K562 (cell line): ENCODE measurements around the gene OBP2A. TPM values are rescaled to one million over a fixed set of nuclear protein-coding genes. Genes with fewer than 3 reads are reported as not detected.

ENCODE experiments used
- ATF3 ChIP-seq, 2 experiments: fragments of 450-650 bp in 1 of 2; sonication (generic) in 1 of 2; formaldehyde crosslinking in 1 of 2; IDR thresholded peaks in 1 of 2; conservative IDR thresholded peaks in 1 of 2; 2 replicates each; pipeline versions ENCODE4 v1.6.1 to v1.8.1; 2016 to 2023; ENCODE audit warnings: mild to moderate bottlenecking in 2 of 2, moderate library complexity in 2 of 2, inconsistent platforms in 1 of 2, missing genetic modification reagents in 1 of 2
- MLLT1 ChIP-seq, 2 experiments: fragments of 450-650 bp; IDR thresholded peaks; 2 replicates each; pipeline ENCODE4 v1.6.1; 2016
- NFE2 ChIP-seq: IDR thresholded peaks from 2 replicates; pipeline ENCODE4 v1.6.1; 2014; ENCODE audit warnings: antibody characterized with exemption, low read depth
- RBBP5 ChIP-seq: fragments of 200-600 bp; sonication (generic); IDR thresholded peaks from 2 replicates; pipeline ENCODE4 v1.6.1; 2012; ENCODE audit warnings: borderline replicate concordance, mild to moderate bottlenecking, low read length, control low read depth, inconsistent platforms; ENCODE audit not compliant: insufficient read depth, poor library complexity, severe bottlenecking
- REST ChIP-seq, 2 experiments: fragments of 450-650 bp; formaldehyde crosslinking in 1 of 2; IDR thresholded peaks; 2 replicates each; pipeline versions ENCODE4 v1.4.0 to v1.6.1; 2014 to 2020; ENCODE audit warnings: mild to moderate bottlenecking in 2 of 2, borderline replicate concordance in 1 of 2, low read depth in 1 of 2
- ZC3H4 ChIP-seq: sonication (generic); formaldehyde crosslinking; IDR thresholded peaks from 2 replicates; pipeline ENCODE4 v1.9.0; 2021; ENCODE audit warnings: missing genetic modification reagents, borderline replicate concordance
- ZNF764 ChIP-seq: fragments of 250-450 bp; sonication (Bioruptor Pico); IDR thresholded peaks from 2 replicates; pipeline ENCODE4 v1.4.0; 2020; ENCODE audit warnings: low read depth, mild to moderate bottlenecking, moderate library complexity
- polyA plus RNA-seq, 8 experiments: library from polyadenylated mRNA; depleted of rRNA in 4 of 8; stranded (reverse) in 5 of 8; unstranded in 3 of 8; fragments of >200 nt; fragmentation: Nextera tagmentation in 2 of 8; fragmentation: Illumina TruSeq in 1 of 8; extraction: Ambion mirVana in 2 of 8; extraction: Trizol in 1 of 8; gene quantifications; 2 replicates each; pipeline versions ENCODE4 v1.2.1 to v1.2.3, GENCODE V29; 2011 to 2014; ENCODE audit warnings: inconsistent platforms in 1 of 8, missing spikeins in 1 of 8
- total RNA-seq, 7 experiments: library from RNA; depleted of rRNA in 6 of 7; stranded (reverse); fragments of >200 nt in 6 of 7; fragmentation: Illumina TruSeq in 2 of 7; extraction: Trizol in 2 of 7; gene quantifications; 2 replicates each; pipeline versions ENCODE4 v1.2.1 to v1.2.3, GENCODE V29; 2011 to 2021; ENCODE audit warnings: low replicate concordance in 1 of 7
- TF ChIP-seq, protein P1 (sequence below), 3 experiments: IDR thresholded peaks in 2 of 3; conservative IDR thresholded peaks in 1 of 3; 2 replicates each; pipeline ENCODE4 v1.5.1; 2011 to 2012; ENCODE audit warnings: low read length in 3 of 3, mild to moderate bottlenecking in 3 of 3, control low read depth in 2 of 3, improper control_type of control experiment in 1 of 3, inconsistent platforms in 1 of 3, low read depth in 1 of 3, mixed read lengths in 1 of 3, moderate library complexity in 1 of 3; ENCODE audit not compliant: insufficient read depth in 2 of 3
- TF ChIP-seq, protein P2 (sequence below): fragments of 450-650 bp; formaldehyde crosslinking; IDR thresholded peaks from 2 replicates; pipeline ENCODE4 v1.4.0; 2022; ENCODE audit warnings: missing genetic modification characterization

Gene OBP2A
- total and polyA plus RNA-seq, 9 of the 15 experiments (the other 6 are each of a cell fraction or from before 2014, with no cell fraction given), result not detected

DNA sequence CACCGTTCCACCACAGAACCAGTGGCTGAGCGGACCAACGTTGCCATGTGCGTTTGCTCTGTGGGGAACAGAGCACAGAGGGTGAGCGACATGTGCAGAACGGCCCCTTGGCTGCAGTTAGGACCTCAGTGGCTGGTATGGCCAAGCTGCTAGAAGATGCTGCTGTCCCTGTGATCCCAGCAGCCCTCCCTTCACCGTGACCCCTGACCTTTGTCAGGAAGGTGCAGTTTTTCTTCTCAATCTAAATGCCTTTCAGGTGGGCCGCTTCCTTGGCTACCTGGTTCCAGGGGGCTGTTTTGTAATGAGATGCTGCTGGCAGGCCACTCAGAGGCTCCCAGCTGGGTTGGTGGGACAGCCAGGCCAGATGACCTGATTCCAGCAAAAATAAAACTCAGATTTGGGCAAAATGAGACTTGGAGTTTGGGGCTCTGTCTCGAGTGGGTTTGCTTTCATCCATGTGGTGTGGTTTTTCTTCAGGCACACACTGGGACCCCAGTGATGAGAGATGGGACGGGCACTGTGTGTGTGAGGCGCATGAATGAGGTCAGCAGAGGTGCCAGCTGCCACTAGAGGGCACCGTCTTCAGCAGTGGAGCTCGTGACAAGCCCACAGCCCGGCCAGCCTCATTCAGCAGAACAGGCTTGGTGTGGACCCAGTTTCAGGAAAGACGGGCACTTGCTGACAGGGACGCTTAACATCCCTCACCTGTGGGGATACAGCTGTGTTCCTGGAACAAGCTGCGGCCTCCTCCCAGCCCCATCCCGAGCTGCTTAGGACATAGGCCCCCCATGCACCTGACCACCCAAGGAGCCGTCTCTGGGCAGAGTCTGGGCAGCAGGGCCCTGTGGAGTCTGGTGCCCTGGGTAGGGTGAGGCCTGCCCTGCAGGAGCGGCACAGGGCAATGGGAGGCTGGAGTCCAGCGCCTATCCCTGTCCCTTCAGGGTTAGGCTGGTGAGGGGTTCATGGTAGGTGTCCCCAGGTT, 41.4 kb upstream of the OBP2A start (continued):
- peak; percentile 22; the same call in 1 of the 2 replicates for TF ChIP-seq REST (IDR thresholded peaks at IDR 0.05; ENCODE audit: borderline replicate concordance)
- no peak for TF ChIP-seq REST (CRISPR knock-in tag; IDR thresholded peaks at IDR 0.05; ENCODE audit: low read depth)
- TF ChIP-seq ZC3H4 (CRISPR knock-in tag), result no peak
- peak; percentile 54; the same call in 1 of the 2 replicates for TF ChIP-seq ATF3 (IDR thresholded peaks at IDR 0.05)
- TF ChIP-seq ATF3 (CRISPR knock-in tag; conservative IDR thresholded peaks at IDR 0.05), result no peak
- TF ChIP-seq NFE2, result no peak
- TF ChIP-seq, protein P1, sequence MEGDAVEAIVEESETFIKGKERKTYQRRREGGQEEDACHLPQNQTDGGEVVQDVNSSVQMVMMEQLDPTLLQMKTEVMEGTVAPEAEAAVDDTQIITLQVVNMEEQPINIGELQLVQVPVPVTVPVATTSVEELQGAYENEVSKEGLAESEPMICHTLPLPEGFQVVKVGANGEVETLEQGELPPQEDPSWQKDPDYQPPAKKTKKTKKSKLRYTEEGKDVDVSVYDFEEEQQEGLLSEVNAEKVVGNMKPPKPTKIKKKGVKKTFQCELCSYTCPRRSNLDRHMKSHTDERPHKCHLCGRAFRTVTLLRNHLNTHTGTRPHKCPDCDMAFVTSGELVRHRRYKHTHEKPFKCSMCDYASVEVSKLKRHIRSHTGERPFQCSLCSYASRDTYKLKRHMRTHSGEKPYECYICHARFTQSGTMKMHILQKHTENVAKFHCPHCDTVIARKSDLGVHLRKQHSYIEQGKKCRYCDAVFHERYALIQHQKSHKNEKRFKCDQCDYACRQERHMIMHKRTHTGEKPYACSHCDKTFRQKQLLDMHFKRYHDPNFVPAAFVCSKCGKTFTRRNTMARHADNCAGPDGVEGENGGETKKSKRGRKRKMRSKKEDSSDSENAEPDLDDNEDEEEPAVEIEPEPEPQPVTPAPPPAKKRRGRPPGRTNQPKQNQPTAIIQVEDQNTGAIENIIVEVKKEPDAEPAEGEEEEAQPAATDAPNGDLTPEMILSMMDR (IDR thresholded peaks at IDR 0.05 in 2 of 3, conservative IDR thresholded peaks at IDR 0.05 in 1 of 3; ENCODE audit: insufficient read depth in 2 of 3, low read depth in 1 of 3, low read length in 3 of 3), result peak; percentile 63 to 83 (median 72)
- no peak for TF ChIP-seq ZNF764
- TF ChIP-seq, protein P2, sequence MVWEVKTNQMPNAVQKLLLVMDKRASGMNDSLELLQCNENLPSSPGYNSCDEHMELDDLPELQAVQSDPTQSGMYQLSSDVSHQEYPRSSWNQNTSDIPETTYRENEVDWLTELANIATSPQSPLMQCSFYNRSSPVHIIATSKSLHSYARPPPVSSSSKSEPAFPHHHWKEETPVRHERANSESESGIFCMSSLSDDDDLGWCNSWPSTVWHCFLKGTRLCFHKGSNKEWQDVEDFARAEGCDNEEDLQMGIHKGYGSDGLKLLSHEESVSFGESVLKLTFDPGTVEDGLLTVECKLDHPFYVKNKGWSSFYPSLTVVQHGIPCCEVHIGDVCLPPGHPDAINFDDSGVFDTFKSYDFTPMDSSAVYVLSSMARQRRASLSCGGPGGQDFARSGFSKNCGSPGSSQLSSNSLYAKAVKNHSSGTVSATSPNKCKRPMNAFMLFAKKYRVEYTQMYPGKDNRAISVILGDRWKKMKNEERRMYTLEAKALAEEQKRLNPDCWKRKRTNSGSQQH (CRISPR knock-in tag), result no peak
- no peak for TF ChIP-seq RBBP5
- no peak for TF ChIP-seq MLLT1 (IDR thresholded peaks at IDR 0.05)
